ENCODE data around the gene DYNLT1. TPM values are rescaled to one million over a fixed set of nuclear protein-coding genes. Genes with fewer than 3 reads are reported as not detected.

DYNLT1 gene
- total and polyA plus RNA-seq, 2 experiments from 2014 or later: 60.9 to 241 TPM

DNA sequence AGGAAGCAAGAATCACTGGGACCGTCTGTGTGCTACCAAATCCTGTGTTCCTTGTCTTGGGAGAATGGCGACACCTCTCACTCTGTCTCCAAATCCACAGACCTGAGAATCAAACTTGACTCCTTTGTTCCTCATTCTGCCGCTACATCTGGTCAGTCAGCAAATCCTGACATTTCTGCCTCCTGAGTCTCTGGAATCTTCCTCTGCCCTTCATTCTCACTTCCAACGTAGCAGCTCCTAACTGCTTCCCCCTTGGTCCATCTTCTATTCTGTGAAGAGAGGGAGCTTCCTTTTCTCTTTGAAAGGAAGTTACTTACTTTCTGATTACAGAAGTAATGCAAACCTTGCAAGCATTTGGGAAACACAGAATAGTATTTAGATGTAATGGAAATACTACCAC is 43.0 kb upstream of the DYNLT1 start:
- H3K79me2 ChIP-seq (replicated peaks; ENCODE audit: insufficient read depth): no peaks in the 10 kb centered on the region
- Mint-ChIP-seq H3K36me3 (ENCODE audit: low read depth) (no peaks in the 10 kb centered on the region), H3K4me3 (no peak overlapping the region), H3K27ac (no peak overlapping the region; the same call in 1 of the 2 replicates), H3K27me3 (ENCODE audit: insufficient read depth, low read depth, poor library complexity) (peaks cover 2% of the 10 kb centered on the region), H3K9me3 (no peaks in the 10 kb centered on the region), H3K4me1 (peaks cover 12% of the 10 kb centered on the region)
- no peaks in the 10 kb centered on the region for H3F3A ChIP-seq (replicated peaks; ENCODE audit: low read depth)
- H4K20me1 ChIP-seq (replicated peaks; ENCODE audit: insufficient read depth): no peaks in the 10 kb centered on the region
- ATAC-seq (no peak), DNase-seq (ENCODE audit: low spot score) (no peak)
- H3K4me1 ChIP-seq (ENCODE audit: insufficient read depth): no peaks in the 10 kb centered on the region; the same call in 1 of the 2 replicates
- H3K27ac ChIP-seq (ENCODE audit: low read depth): no peak overlapping the region
- H3K4me2 ChIP-seq: no peak overlapping the region
- H3K36me3 ChIP-seq (ENCODE audit: insufficient read depth): no peaks in the 10 kb centered on the region
- H3K27me3 ChIP-seq (ENCODE audit: insufficient read depth): no peaks in the 10 kb centered on the region
- H2AFZ ChIP-seq: no peak overlapping the region
- H3K4me3 ChIP-seq: no peak overlapping the region
- TF ChIP-seq, protein P1, sequence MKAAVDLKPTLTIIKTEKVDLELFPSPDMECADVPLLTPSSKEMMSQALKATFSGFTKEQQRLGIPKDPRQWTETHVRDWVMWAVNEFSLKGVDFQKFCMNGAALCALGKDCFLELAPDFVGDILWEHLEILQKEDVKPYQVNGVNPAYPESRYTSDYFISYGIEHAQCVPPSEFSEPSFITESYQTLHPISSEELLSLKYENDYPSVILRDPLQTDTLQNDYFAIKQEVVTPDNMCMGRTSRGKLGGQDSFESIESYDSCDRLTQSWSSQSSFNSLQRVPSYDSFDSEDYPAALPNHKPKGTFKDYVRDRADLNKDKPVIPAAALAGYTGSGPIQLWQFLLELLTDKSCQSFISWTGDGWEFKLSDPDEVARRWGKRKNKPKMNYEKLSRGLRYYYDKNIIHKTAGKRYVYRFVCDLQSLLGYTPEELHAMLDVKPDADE (IDR thresholded peaks at IDR 0.05): no peak
- H3K9me2 ChIP-seq (ENCODE audit: insufficient read depth): no peaks in the 10 kb centered on the region

DNA sequence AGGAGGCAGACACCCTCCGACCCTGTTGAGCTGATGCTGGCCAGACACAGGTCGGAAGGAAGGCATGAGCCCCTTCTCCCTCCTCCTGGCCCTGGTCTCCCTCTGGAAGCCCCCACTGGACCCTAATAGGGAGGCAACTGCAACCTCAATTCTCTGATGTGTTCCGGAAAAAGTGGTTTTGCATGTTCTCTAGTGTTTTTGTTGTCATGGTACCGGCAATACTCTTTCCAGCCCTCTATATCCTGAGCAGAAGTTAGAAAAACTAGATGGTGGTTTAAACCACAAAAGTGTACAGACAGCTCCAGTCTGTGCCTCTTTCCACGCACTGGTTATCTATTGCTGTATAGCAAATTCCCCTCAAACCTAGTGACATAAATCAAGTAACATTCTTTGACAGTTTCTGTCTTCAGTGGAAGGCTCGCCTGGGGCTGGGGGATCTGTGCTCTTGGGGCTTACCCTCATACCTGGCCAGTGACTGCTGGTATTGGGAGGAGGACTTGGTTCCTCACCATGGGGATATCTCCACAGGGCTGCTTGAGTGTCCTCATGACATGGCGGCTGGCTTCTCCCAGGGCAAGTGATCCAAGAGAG is 42.3 kb upstream of the DYNLT1 start:
- Mint-ChIP-seq H3K9me3 (no peaks in the 10 kb centered on the region), H3K27ac (no peak overlapping the region), H3K4me1 (peaks cover 12% of the 10 kb centered on the region), H3K27me3 (ENCODE audit: insufficient read depth, low read depth, poor library complexity) (peaks cover 2% of the 10 kb centered on the region), H3K36me3 (ENCODE audit: low read depth) (no peaks in the 10 kb centered on the region), H3K4me3 (no peak overlapping the region)
- peak; percentile 33; the same call in 2 of the 3 replicates for ATAC-seq
- Histone ChIP-seq H3K4me2 (no peak overlapping the region), H4K20me1 (replicated peaks; ENCODE audit: insufficient read depth) (no peaks in the 10 kb centered on the region), H3K9me2 (ENCODE audit: insufficient read depth) (no peaks in the 10 kb centered on the region), H3K36me3 (ENCODE audit: insufficient read depth) (no peaks in the 10 kb centered on the region), H3K4me1 (ENCODE audit: insufficient read depth) (no peaks in the 10 kb centered on the region; the same call in 1 of the 2 replicates), H2AFZ (0 out of 2 replicates have a peak overlapping the region, but pooled peaks have one; percentile 21), H3K27me3 (ENCODE audit: insufficient read depth) (no peaks in the 10 kb centered on the region), H3K27ac (ENCODE audit: low read depth) (no peak overlapping the region), H3K4me3 (no peak overlapping the region), H3K79me2 (replicated peaks; ENCODE audit: insufficient read depth) (no peaks in the 10 kb centered on the region), H3F3A (replicated peaks; ENCODE audit: low read depth) (no peaks in the 10 kb centered on the region)
- DNase-seq (ENCODE audit: low spot score): no peak
- TF ChIP-seq, protein P2, sequence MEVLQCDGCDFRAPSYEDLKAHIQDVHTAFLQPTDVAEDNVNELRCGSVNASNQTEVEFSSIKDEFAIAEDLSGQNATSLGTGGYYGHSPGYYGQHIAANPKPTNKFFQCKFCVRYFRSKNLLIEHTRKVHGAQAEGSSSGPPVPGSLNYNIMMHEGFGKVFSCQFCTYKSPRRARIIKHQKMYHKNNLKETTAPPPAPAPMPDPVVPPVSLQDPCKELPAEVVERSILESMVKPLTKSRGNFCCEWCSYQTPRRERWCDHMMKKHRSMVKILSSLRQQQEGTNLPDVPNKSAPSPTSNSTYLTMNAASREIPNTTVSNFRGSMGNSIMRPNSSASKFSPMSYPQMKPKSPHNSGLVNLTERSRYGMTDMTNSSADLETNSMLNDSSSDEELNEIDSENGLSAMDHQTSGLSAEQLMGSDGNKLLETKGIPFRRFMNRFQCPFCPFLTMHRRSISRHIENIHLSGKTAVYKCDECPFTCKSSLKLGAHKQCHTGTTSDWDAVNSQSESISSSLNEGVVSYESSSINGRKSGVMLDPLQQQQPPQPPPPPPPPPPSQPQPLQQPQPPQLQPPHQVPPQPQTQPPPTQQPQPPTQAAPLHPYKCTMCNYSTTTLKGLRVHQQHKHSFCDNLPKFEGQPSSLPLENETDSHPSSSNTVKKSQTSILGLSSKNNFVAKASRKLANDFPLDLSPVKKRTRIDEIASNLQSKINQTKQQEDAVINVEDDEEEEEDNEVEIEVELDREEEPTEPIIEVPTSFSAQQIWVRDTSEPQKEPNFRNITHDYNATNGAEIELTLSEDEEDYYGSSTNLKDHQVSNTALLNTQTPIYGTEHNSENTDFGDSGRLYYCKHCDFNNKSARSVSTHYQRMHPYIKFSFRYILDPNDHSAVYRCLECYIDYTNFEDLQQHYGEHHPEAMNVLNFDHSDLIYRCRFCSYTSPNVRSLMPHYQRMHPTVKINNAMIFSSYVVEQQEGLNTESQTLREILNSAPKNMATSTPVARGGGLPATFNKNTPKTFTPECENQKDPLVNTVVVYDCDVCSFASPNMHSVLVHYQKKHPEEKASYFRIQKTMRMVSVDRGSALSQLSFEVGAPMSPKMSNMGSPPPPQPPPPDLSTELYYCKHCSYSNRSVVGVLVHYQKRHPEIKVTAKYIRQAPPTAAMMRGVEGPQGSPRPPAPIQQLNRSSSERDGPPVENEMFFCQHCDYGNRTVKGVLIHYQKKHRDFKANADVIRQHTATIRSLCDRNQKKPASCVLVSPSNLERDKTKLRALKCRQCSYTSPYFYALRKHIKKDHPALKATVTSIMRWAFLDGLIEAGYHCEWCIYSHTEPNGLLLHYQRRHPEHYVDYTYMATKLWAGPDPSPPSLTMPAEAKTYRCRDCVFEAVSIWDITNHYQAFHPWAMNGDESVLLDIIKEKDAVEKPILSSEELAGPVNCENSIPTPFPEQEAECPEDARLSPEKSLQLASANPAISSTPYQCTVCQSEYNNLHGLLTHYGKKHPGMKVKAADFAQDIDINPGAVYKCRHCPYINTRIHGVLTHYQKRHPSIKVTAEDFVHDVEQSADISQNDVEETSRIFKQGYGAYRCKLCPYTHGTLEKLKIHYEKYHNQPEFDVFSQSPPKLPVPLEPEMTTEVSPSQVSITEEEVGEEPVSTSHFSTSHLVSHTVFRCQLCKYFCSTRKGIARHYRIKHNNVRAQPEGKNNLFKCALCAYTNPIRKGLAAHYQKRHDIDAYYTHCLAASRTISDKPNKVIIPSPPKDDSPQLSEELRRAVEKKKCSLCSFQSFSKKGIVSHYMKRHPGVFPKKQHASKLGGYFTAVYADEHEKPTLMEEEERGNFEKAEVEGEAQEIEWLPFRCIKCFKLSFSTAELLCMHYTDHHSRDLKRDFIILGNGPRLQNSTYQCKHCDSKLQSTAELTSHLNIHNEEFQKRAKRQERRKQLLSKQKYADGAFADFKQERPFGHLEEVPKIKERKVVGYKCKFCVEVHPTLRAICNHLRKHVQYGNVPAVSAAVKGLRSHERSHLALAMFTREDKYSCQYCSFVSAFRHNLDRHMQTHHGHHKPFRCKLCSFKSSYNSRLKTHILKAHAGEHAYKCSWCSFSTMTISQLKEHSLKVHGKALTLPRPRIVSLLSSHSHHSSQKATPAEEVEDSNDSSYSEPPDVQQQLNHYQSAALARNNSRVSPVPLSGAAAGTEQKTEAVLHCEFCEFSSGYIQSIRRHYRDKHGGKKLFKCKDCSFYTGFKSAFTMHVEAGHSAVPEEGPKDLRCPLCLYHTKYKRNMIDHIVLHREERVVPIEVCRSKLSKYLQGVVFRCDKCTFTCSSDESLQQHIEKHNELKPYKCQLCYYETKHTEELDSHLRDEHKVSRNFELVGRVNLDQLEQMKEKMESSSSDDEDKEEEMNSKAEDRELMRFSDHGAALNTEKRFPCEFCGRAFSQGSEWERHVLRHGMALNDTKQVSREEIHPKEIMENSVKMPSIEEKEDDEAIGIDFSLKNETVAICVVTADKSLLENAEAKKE (CRISPR knock-in tag; IDR thresholded peaks at IDR 0.05): no peak
- TF ChIP-seq NANOG (IDR thresholded peaks at IDR 0.05; ENCODE audit: borderline replicate concordance): no peak
- TF ChIP-seq, protein P3, sequence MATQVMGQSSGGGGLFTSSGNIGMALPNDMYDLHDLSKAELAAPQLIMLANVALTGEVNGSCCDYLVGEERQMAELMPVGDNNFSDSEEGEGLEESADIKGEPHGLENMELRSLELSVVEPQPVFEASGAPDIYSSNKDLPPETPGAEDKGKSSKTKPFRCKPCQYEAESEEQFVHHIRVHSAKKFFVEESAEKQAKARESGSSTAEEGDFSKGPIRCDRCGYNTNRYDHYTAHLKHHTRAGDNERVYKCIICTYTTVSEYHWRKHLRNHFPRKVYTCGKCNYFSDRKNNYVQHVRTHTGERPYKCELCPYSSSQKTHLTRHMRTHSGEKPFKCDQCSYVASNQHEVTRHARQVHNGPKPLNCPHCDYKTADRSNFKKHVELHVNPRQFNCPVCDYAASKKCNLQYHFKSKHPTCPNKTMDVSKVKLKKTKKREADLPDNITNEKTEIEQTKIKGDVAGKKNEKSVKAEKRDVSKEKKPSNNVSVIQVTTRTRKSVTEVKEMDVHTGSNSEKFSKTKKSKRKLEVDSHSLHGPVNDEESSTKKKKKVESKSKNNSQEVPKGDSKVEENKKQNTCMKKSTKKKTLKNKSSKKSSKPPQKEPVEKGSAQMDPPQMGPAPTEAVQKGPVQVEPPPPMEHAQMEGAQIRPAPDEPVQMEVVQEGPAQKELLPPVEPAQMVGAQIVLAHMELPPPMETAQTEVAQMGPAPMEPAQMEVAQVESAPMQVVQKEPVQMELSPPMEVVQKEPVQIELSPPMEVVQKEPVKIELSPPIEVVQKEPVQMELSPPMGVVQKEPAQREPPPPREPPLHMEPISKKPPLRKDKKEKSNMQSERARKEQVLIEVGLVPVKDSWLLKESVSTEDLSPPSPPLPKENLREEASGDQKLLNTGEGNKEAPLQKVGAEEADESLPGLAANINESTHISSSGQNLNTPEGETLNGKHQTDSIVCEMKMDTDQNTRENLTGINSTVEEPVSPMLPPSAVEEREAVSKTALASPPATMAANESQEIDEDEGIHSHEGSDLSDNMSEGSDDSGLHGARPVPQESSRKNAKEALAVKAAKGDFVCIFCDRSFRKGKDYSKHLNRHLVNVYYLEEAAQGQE (IDR thresholded peaks at IDR 0.05; ENCODE audit: unreplicated experiment): no peak
- no peak for TF ChIP-seq JUNB (IDR thresholded peaks at IDR 0.05; ENCODE audit: unreplicated experiment)
- TF ChIP-seq EZH2phosphoT487 (IDR thresholded peaks at IDR 0.05; ENCODE audit: unreplicated experiment): no peak
- TF ChIP-seq, protein P1 (IDR thresholded peaks at IDR 0.05): no peak
- no peak for TF ChIP-seq ZNF114 (CRISPR knock-in tag; IDR thresholded peaks at IDR 0.05)
- no peak for TF ChIP-seq ZNF331 (CRISPR knock-in tag; IDR thresholded peaks at IDR 0.05; ENCODE audit: low read depth)
- TF ChIP-seq EZH2 (IDR thresholded peaks at IDR 0.05; ENCODE audit: low read depth, unreplicated experiment): no peak

All from GM23338 (cell line).